Epithelial cell of proximal tubule (primary cell): Measurements from ENCODE around the gene RAD54L2. TPM values are rescaled to one million over a fixed set of nuclear protein-coding genes. Genes with fewer than 3 reads are reported as not detected.

Source experiments
- DNase-seq: peaks from one replicate; pipeline ENCODE4 v3.0.0-alpha.2; 2011; ENCODE audit warnings: low read depth
- H3K4me3 ChIP-seq: 2 replicates; pipeline ENCODE4 v1.5.1; 2011; ENCODE audit warnings: low read depth, mild to moderate bottlenecking, low read length
- CTCF ChIP-seq: conservative IDR thresholded peaks from 2 replicates; pipeline ENCODE4 v1.5.1; 2012; ENCODE audit warnings: low read depth, mild to moderate bottlenecking, low read length
- total RNA-seq: library from RNA; depleted of rRNA; stranded (reverse); fragments of >200 nt; gene quantifications from 2 replicates; pipeline ENCODE4 v1.2.3, GENCODE V29; 2015

The RAD54L2 gene
- 9.6 and 12.6 TPM in 2 replicates for total RNA-seq

GRCh38 chr3:51538459-51539290 is at the start of gene RAD54L2:
RAD54L2 (plus strand) TSS chr3:51538719; CDS start chr3:51590421, 51,702 bp downstream.
- DNase-seq: no peak
- TF ChIP-seq CTCF: no peak
- peak within 1 kb of the TSS; percentile 94 for H3K4me3 ChIP-seq

- peak overlapping the region; percentile 82 for H3K4me3 ChIP-seq
- peak; percentile 54 for DNase-seq
- TF ChIP-seq CTCF: no peak
Observed at GRCh38 chr3:51498876-51499738, 39.4 kb upstream of the RAD54L2 start.

- DNase-seq: no peak
- H3K4me3 ChIP-seq: peak overlapping the region; percentile 82
- TF ChIP-seq CTCF: no peak
Observed at GRCh38 chr3:51500632-51501131, 37.8 kb upstream of the RAD54L2 start.

- DNase-seq: no peak
- TF ChIP-seq CTCF: peak; percentile 94
- no peak overlapping the region for H3K4me3 ChIP-seq
Observed at GRCh38 chr3:51501833-51502561, 36.5 kb upstream of the RAD54L2 start.

GRCh38 chr3:51502562-51502910 is 36.0 kb upstream of the RAD54L2 start:
- no peak overlapping the region for H3K4me3 ChIP-seq
- TF ChIP-seq CTCF: no peak
- no peak for DNase-seq

GRCh38 chr3:51503007-51503406 is 35.5 kb upstream of the RAD54L2 start:
- TF ChIP-seq CTCF: no peak
- DNase-seq: no peak
- no peak overlapping the region for H3K4me3 ChIP-seq
